ENCODE data around the gene FAM25G.

Gene FAM25G

GRCh38 chr10:47454008-47454779, 37.3 kb downstream of the FAM25G start:
- Histone ChIP-seq H3K36me3 (ENCODE audit: insufficient read depth, low read length) (no peaks in the 10 kb centered on the region), H3K9ac (ENCODE audit: low read depth, low read length) (no peak overlapping the region), H3K27me3 (ENCODE audit: insufficient read depth, low read length, poor library complexity) (peaks cover 10% of the 10 kb centered on the region), H3K4me1 (ENCODE audit: insufficient read depth, low read length) (no peaks in the 10 kb centered on the region), H3K9me3 (ENCODE audit: insufficient read depth, low read length, severe bottlenecking) (no peaks in the 10 kb centered on the region), H3K4me2 (ENCODE audit: insufficient read depth, low read length) (no peak overlapping the region), H3K27ac (ENCODE audit: low read length) (no peak overlapping the region), H3K4me3 (ENCODE audit: low read depth in 1 of 2, low read length in 2 of 2) (no peak overlapping the region), H4K20me1 (ENCODE audit: insufficient read depth, low read length) (no peaks in the 10 kb centered on the region), H3K79me2 (ENCODE audit: insufficient read depth, low read length) (no peaks in the 10 kb centered on the region), H2AFZ (ENCODE audit: low read depth, low read length) (no peak overlapping the region)
- DNase-seq (no peak), ATAC-seq (ENCODE audit: insufficient read depth, low read depth) (no peak)
- no peak for TF ChIP-seq CTCF (IDR thresholded peaks at IDR 0.05; ENCODE audit: borderline replicate concordance, extremely low read depth, low read length, poor library complexity, severe bottlenecking)
- no peak for TF ChIP-seq EZH2 (IDR thresholded peaks at IDR 0.05; ENCODE audit: borderline replicate concordance, low read depth, low read length, severe bottlenecking)

- Histone ChIP-seq H2AFZ (ENCODE audit: low read depth, low read length) (no peak overlapping the region), H3K9ac (ENCODE audit: low read depth, low read length) (no peak overlapping the region), H3K27ac (ENCODE audit: low read length) (no peak overlapping the region), H3K4me3 (ENCODE audit: low read depth in 1 of 2, low read length in 2 of 2) (no peak overlapping the region), H3K79me2 (ENCODE audit: insufficient read depth, low read length) (no peaks in the 10 kb centered on the region), H3K4me2 (ENCODE audit: insufficient read depth, low read length) (no peak overlapping the region), H3K4me1 (ENCODE audit: insufficient read depth, low read length) (no peaks in the 10 kb centered on the region), H3K9me3 (ENCODE audit: insufficient read depth, low read length, severe bottlenecking) (no peaks in the 10 kb centered on the region), H4K20me1 (ENCODE audit: insufficient read depth, low read length) (no peaks in the 10 kb centered on the region), H3K27me3 (ENCODE audit: insufficient read depth, low read length, poor library complexity) (peaks cover 10% of the 10 kb centered on the region), H3K36me3 (ENCODE audit: insufficient read depth, low read length) (no peaks in the 10 kb centered on the region)
- no peak for TF ChIP-seq EZH2 (IDR thresholded peaks at IDR 0.05; ENCODE audit: borderline replicate concordance, low read depth, low read length, severe bottlenecking)
- no peak for TF ChIP-seq CTCF (IDR thresholded peaks at IDR 0.05; ENCODE audit: borderline replicate concordance, extremely low read depth, low read length, poor library complexity, severe bottlenecking)
- DNase-seq = no peak
- no peak for ATAC-seq (ENCODE audit: insufficient read depth, low read depth)
Observed at GRCh38 chr10:47453141-47454007, 38.1 kb downstream of the FAM25G start.

GRCh38 chr10:47452495-47453140, 38.9 kb downstream of the FAM25G start:
- Histone ChIP-seq H3K4me1 (ENCODE audit: insufficient read depth, low read length) (no peaks in the 10 kb centered on the region), H3K27ac (ENCODE audit: low read length) (no peak overlapping the region), H3K9ac (ENCODE audit: low read depth, low read length) (no peak overlapping the region), H3K36me3 (ENCODE audit: insufficient read depth, low read length) (no peaks in the 10 kb centered on the region), H3K79me2 (ENCODE audit: insufficient read depth, low read length) (no peaks in the 10 kb centered on the region), H3K4me3 (ENCODE audit: low read depth in 1 of 2, low read length in 2 of 2) (no peak overlapping the region), H3K27me3 (ENCODE audit: insufficient read depth, low read length, poor library complexity) (peaks cover 10% of the 10 kb centered on the region), H2AFZ (ENCODE audit: low read depth, low read length) (no peak overlapping the region), H3K9me3 (ENCODE audit: insufficient read depth, low read length, severe bottlenecking) (no peaks in the 10 kb centered on the region), H3K4me2 (ENCODE audit: insufficient read depth, low read length) (no peak overlapping the region), H4K20me1 (ENCODE audit: insufficient read depth, low read length) (no peaks in the 10 kb centered on the region)
- no peak for DNase-seq
- TF ChIP-seq EZH2 (IDR thresholded peaks at IDR 0.05; ENCODE audit: borderline replicate concordance, low read depth, low read length, severe bottlenecking) = no peak
- TF ChIP-seq CTCF (IDR thresholded peaks at IDR 0.05; ENCODE audit: borderline replicate concordance, extremely low read depth, low read length, poor library complexity, severe bottlenecking) = no peak
- ATAC-seq (ENCODE audit: insufficient read depth, low read depth) = no peak
